GM21381 (cell line): ENCODE results near the gene PDE4A.
A peak's percentile ranks its signal among the peaks of the same experiment; 100 is the strongest.
"Not testable (repeated sequence)": the region's sequence is repeated elsewhere in the genome, so short reads cannot be mapped to it uniquely, and the experiment has no call there.

ENCODE experiments used
- ATAC-seq: cut with Tn5 transposase; IDR thresholded peaks from one replicate; pipeline ENCODE4 v1.9.1; 2021; ENCODE audit warnings: mild to moderate bottlenecking, moderate library complexity; ENCODE audit not compliant: unreplicated experiment

Gene PDE4A

DNA sequence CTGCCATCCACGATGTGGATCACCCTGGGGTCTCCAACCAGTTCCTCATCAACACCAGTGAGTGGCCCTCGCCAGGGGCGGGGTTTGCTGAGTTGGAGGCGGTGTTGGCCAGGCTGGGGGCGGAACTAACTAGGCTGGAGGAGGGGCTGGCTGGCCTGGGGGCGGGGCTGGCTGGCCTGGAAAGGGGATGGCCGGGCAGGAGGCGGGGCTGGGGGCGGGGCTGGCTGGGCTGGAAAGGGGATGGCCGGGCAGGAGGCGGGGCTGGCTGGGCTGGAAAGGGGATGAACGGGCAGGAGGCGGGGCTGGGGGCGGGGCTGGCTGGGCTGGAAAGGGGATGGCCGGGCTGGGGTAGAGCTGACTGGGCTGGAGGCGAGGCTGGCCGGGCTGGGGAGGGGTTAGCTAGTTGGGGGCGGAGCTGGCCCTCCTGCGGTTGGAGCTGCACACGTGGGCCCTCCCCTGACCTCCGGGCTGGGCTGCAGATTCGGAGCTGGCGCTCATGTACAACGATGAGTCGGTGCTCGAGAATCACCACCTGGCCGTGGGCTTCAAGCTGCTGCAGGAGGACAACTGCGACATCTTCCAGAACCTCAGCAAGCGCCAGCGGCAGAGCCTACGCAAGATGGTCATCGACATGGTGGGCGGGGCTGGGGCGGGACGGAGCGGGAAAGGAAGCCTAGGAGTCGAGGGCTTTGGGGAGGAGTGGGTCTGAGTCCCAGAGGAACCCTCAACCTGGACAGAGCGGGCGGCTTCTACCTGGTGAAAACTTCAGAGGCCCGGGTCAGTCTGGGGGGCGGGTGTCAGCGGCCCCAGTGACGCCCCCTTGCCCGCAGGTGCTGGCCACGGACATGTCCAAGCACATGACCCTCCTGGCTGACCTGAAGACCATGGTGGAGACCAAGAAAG is 41.0 kb downstream of the PDE4A start:
- peak; percentile 86 for ATAC-seq

DNA sequence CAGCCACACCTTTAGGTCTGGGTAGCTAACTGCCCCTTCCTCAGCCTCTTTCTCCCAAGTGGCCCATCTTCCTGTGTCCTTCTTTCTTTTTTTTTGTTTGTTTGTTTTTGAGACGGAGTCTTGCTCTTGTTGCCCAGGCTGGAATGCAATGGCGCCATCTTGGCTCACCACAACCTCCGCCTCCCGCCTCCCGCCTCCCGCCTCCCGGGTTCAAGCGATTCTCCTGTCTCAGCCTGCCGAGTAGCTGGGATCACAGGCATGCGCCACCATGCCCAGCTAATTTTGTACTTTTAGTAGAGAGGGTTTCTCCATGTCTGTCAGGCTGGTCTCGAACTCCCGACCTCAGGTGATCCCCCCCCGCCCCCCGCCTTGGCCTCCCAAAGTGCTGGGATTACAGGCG is 41.7 kb downstream of the PDE4A start:
- ATAC-seq: not testable (repeated sequence)

DNA sequence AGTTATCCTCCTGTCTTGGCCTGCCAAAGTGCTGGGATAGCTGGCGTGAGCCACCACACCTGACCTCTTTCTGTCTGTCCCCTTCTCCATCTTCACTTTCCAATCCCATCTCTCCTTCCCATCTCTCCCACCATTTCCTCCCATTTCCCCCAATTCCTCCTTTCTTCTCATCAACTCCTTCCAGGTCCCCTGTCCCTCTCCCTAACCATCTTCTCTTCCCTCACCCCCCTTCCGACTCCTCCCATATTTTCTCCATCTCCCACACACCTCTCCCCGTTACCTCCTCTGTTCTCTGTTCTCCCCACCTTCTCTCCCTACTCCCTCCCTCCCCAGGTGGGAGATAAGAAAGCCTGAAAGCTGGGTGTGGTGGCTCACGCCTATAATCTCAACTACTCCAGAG is 42.2 kb downstream of the PDE4A start:
- no peak for ATAC-seq

DNA sequence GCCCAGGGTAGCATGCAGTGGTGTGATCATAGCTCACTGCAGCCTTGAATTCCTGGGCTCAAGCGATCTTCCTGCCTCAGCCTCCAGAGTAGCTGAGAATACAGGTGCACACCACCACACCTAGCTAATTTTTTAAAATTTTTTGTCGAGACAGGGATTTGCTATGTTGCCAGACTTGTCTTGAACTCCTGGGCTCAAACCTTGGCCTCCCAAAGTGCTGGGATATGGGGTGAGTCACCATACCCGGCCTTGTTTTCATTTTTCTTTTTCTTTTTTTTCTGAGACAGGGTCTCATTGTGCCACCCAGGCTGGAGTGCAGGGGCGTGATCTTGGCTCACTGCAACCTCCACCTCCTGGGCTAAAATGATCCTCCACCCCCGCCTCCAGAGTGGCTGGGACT is 44.1 kb downstream of the PDE4A start:
- ATAC-seq: no peak

DNA sequence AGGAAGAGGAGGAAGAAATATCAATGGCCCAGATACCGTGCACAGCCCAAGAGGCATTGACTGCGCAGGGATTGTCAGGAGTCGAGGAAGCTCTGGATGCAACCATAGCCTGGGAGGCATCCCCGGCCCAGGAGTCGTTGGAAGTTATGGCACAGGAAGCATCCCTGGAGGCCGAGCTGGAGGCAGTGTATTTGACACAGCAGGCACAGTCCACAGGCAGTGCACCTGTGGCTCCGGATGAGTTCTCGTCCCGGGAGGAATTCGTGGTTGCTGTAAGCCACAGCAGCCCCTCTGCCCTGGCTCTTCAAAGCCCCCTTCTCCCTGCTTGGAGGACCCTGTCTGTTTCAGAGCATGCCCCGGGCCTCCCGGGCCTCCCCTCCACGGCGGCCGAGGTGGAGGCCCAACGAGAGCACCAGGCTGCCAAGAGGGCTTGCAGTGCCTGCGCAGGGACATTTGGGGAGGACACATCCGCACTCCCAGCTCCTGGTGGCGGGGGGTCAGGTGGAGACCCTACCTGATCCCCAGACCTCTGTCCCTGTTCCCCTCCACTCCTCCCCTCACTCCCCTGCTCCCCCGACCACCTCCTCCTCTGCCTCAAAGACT is 46.9 kb downstream of the PDE4A start:
- ATAC-seq: no peak

DNA sequence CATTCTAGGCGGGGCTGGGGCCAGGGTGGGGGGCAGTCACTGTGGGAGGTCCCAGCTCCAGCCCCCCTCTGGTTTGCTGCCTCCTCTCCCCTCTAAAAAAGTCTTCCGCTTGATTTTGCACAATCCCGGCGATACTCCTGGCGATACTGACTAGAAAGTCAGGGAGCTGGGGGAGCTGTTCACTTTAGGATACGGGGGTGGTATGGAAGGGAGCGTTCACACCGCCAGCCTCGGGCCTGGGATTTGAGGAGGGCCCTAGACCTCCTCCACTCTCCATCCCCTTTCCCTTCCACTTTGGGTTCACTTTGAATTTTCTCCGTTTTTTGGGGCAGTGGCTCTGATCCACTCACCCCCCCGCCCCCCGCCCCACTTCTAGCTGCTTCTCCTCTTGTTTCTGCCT is 47.8 kb downstream of the PDE4A start:
- no peak for ATAC-seq

DNA sequence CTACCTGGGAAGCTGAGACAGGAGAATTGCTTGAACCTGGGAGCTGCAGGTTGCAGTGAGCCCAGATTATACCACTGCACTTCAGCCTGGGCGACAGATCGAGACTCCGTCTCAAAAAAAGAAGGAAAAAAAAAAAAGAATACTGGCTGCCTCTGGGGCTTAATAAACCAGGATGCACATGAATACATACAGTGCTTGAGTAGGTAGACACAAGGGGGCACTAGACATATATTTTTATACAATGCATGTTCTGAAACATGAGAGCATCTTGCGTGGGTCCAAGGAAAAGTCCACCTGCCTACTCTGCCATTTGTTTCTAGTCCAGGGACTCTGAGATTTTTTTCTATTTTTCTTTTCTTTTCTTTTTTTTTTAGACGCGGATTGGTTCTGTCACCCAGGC is 51.6 kb downstream of the PDE4A start:
- ATAC-seq: no peak

DNA sequence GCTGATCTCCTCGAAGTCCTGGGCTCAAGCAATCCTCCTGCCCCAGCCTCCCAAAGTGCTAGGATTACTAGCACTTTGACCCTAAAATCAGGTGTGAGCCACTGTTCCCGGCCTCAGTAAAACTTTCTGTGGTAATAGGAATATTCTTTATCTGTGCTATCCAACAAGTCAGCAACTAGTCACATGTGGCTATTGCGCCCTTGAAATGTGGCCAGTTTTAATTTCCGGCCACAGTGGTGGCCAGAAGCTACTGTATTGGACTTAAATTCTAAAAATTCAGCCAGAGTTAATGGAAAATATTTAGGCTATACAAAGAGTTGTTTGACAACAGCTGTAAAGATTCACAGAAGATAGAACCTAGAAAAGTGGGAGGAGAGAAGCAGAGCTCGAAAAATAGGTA is 52.9 kb downstream of the PDE4A start:
- no peak for ATAC-seq

DNA sequence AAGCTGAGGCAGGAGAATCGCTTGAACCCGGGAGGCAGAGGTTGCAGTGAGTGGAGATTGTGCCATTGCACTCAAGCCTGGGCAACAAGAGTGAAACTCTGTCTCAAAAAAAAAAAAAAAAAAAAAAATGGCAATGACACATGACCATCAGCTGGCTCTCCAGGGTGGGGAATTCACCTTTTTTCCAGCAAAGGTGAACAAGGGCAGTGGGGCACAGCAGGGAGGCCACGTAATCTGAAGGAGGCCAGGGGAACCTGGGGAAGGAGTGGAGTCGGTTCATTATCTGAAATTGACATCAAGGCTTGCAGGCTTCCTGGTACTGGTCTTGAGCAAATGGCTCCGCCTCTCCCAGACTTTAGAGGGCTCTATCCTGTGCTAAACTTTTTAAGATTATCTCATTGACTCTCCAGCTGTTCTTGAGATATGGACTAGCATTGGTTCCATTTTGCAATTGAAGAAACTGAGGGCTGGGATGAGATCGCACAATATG is 54.7 kb downstream of the PDE4A start:
- no peak for ATAC-seq

DNA sequence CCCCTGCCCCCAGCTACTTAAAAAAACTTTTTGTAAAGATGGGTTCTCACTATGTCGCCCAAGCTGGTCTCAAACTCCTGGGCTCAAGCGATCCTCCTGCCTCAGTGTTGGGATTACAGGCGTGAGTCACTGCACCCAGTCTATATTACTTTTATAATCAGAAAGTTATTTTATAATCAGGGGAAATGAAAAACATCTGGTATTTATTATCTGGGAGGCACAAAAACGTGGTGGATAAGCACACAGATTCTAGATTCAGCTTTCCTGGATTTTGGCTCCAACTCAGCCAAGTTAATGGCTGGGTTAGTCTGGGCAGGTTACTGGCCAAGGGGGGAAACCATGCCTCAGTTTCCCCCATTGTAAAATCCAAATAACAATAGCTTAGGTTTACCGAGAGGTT is 58.1 kb downstream of the PDE4A start:
- ATAC-seq: no peak

DNA sequence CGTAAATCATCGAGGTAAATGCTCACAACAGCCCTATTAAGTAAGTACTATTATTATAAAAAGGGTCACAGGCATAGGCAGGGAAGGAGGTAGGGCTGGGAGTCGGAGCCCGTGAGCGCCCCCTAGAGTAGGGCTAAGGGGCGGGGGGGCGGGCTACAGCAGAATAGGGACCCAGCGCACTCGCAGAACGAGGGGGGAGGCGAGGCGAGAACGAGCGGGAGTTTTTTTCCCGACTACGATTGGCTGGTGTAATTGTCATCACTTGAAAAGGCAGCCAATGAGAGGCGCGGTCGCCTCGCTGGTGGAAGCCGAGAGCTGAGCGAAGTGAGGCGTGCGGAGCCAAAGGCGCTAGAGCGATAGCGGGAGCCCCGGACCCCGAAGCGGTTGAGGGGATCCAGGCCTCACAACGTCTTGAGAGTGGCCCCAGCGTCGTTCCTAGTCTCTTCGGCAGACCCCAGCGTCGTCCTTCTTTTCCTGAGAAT is 58.6 kb downstream of the PDE4A start:
- ATAC-seq: no peak

DNA sequence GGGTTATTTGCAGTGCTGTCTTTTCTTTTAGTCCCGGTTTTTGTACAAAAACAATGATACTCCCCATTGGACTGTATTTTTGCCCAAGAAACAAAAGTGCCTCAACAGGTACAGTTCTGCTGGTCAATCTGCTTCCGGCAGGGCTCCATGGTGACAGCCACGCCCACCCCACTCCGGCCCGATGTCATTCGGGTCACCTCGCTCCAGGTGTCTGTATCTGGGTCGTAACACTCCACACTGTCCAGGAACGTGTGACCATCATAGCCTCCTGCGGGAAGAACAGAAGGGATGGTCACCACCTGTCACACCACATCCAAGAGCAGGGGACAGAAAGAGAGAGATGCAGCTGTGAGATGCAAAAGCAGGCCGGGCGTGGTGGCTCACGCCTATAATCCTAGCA is 66.2 kb downstream of the PDE4A start:
- no peak for ATAC-seq

DNA sequence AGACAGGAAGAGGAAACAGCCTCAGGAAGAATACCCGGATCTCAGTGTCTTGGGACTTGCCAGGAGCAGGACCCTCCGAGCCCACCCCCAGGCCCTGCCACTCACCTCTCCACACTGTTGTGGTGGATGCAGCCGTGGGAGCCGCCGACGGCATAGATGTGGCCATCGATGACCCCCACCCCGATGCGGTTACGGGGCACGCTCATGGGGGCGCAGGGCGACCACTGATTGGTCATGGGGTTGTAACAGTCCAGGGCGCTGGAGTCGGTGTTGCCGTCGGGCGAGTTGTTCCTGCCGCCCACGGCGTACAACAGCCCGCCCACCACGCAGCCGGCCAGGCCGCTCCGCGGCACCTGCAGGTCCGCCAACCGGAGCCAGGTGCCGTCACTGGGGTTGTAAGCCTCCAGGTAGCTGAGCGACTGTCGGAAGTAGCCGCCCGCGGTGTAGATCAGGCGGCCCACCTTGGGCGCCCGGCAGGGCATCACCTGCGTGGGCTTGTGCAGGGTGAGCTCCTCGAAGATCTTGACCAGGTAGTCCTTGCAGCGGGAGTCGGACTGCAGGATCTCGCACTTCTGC is 71.2 kb downstream of the PDE4A start:
- no peak for ATAC-seq

DNA sequence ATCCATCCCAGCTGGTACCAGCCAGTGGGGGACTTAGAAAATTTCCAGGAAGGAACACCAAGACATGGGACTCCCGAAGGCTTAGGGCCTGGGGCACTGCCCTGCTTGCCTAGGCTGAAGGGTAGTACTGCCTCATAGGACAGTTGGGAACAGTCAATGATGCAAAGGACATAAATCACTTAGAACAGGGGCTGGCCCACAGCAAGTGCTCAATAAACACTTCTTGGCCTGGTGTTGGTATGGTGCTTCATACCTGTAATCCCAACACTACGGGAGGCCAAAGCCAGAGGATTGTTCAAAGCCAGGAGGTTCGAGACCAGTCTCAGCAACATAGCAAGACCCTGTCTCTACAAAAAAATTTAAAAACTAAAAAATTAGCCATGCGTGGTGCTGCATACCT is 77.0 kb downstream of the PDE4A start:
- no peak for ATAC-seq

DNA sequence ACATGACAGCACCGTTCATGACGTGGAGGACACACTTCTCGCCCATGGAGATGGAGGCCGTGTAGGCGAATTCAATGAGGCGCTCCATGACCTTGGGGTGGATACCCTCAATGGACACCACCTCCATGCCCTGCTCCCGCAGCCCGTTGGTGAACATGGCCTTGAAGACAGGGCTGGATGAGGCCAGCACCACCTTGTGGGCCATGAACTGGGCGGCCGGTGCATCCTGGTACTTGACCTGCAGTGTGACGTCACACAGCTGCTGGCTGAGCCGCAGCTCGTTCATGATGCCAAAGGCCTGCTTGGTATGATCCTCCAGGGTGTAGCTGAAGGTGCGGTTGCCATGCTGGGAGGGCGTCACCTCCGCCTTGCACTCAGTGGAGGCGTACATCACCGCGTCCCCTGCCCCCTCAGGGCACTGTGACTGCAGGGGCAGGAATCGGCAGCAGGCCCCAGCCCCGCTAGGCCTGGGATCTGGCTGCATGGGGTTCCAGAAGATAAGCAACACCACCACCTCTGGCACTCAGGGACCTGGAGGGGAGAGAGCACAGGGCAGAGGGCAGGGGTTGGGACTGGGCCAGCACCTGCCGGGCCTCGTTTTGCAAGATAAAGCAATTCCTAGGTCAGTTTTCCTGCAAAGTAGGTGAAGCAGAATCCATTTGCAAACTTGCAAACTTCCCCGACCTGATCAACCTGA is 79.4 kb downstream of the PDE4A start:
- ATAC-seq: no peak

DNA sequence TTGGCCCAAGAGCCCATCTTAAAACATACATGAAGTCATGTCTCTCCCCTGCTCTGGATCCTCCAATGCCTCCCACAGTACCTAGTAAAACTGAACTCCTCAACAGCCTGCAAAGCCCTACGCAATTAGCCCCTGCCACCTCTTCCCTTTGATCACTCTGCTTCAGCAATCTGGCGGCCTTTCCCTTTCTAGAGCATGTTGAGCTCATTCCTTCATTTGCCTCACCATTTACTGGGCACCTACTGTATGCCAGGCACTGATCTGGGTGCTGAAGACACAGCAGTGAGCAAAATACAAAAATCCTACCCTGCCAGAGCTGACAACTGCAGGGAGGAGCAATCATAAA is 79.9 kb downstream of the PDE4A start:
- no peak for ATAC-seq

DNA sequence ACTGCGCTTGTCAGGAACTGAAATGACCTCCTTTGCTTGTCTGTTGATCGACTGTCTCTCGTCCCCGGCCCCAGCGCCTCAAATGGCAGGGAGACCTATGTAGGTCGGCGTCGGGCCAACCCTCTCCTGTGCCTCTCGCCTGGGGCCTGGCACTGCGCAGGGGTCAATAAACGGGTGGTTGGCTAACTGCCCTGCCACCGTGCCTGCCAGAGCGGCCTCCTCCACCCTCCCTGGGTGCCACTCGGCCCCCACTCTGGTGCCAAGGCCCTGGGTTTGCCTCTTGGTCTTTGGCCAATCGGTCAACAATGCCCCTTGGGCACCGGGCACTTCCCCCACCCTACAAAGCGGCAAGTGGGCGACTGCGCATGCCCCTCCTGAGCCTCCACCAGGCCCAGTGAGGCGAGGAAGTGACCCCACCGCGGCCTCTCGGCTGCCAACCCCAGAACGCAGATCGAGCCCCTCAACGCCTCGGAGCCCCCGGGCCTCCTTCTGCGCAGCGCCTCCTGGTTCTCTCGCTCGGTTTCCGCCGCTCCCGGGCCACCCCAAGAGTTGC is 81.7 kb downstream of the PDE4A start:
- ATAC-seq: peak; percentile 25

DNA sequence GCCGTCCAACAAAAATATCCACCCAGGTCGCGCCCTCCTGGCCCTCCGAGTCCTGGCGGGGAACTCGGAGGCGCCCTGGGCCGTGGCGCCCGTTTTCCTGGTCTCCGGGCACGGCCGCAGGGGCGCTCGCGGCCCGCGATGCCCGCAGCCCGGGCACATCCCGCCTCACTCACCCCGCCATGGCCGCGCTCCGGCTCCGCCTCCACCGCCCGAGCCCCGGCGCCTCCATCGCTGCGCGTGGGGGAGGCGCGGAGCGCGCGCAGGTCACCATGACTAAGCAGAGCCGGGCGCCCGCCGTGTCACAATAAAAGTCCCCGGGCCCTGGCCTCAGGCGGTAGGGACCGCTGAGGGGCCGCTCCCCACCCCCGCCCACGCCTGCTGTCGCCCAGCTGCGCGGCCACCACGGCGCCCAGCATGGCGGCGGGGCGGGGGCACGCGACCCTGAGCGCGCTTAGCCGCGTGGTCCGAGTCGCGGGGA is 82.2 kb downstream of the PDE4A start:
- ATAC-seq: peak; percentile 84

DNA sequence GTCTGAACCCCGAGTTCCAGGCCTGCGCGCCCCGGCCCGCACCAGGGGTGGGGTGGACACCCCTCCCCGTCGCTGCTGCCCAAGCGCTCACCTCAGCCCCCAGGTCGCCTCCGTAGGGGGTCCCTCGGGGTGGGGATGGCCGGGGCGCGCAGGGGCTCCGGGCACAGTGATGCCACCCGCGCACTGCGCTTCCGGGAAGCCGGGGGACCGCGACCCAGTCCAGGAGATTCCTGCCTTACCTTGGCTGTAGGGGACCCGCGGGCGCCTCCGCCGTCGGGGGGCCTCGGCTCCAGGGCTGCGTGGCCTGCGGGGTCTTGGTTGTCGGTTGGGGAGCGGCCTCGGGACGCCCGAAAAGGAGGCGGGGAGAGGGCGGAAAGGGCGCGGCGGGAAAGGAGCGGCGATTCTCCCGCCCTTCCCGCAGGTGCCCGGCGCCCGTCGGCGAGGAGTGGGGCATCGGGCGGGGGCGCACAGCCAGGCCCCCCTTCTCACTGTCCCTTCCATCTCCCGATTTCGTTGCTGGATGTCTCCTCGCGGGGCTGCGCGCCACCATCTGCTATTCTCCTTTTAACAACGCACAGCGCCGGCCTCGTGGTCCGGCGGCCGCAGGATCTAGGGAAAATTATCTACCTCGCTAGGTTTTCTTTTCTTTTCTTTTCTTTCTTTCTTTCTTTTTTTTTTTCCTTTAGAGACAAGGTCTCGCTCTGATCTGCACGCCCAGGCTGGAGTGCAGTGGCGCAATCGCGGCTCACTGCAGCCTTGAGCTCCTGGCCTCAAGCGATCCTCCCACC is 82.9 kb downstream of the PDE4A start, which contains the start of gene KEAP1:
KEAP1 (minus strand) TSS at position 355 of the 788 bp plus-strand sequence. CDS start 3,323 bp downstream, outside the sequence.
- ATAC-seq: peak; percentile 9
